ENCODE measurements around the gene IQSEC1. TPM values are rescaled to one million over a fixed set of nuclear protein-coding genes. Genes with fewer than 3 reads are reported as not detected.

IQSEC1 gene
- total RNA-seq, 1 donor from 2014 or later = 37.2 TPM

DNA sequence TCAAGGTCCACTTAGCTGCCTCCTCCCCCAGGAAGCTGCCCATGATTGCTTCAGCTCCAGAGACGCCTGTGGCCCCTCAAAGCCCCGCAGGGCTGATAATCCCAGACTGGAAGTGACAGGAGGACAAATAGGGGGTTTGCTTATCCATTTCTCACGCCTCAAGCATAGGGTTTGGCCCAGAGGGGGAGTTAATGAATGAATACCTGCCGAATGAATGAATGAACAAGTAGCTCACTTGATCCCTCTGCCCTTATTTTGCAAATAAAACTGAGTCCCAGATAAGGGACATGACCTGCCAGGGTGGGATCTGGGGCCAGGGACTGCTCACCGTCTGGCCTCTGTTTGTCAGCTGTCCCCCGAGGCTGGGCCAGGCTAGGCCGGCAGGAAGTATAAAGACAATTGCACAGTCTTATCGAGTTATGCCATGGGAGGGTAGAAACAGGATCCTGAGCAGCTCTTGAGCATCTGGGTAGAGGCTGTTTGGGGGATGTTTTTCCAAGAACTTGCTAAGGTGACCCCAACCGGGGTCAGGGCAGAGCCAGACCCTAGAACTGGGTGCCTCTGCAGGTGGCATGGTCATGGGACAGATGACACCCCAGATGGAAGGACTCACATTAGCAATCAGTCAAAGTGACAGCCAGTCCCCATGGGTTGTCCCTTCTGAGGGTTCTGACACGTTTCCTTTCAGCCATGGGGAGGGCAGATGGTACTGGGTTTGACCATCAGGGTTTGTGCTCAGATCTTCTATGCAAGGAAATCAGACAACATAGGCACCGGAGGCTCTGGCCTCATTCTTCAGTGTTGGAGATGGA lies 45.0 kb downstream of the IQSEC1 start:
- H3K4me3 Mint-ChIP-seq (ENCODE audit: unreplicated experiment) = no peak overlapping the region
- peaks cover 3% of the 10 kb centered on the region for H3K36me3 Mint-ChIP-seq (ENCODE audit: low read depth)
- TF ChIP-seq, protein P1, sequence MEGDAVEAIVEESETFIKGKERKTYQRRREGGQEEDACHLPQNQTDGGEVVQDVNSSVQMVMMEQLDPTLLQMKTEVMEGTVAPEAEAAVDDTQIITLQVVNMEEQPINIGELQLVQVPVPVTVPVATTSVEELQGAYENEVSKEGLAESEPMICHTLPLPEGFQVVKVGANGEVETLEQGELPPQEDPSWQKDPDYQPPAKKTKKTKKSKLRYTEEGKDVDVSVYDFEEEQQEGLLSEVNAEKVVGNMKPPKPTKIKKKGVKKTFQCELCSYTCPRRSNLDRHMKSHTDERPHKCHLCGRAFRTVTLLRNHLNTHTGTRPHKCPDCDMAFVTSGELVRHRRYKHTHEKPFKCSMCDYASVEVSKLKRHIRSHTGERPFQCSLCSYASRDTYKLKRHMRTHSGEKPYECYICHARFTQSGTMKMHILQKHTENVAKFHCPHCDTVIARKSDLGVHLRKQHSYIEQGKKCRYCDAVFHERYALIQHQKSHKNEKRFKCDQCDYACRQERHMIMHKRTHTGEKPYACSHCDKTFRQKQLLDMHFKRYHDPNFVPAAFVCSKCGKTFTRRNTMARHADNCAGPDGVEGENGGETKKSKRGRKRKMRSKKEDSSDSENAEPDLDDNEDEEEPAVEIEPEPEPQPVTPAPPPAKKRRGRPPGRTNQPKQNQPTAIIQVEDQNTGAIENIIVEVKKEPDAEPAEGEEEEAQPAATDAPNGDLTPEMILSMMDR (IDR thresholded peaks at IDR 0.05) = no peak

DNA sequence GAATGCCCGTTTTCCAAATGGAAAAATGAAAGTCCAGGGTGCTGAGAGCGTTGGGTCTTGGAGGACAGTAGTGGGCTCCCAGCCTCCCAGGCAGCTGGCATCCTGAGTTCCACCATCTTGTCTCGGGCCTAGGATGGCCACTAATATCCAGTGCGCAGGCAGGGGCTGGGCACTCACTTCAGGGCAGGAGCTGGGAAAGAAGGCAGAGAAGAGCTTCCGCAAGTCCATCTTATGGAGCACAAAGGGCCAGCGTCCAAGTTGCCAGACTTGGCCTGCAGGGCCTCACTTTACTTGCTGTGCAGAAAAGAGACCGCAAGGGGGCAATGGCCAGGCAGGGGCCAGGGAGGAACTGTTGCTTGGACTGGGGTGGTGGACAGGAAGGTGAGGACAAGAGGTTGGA lies 46.1 kb downstream of the IQSEC1 start:
- H3K36me3 Mint-ChIP-seq (ENCODE audit: low read depth) = peaks cover 3% of the 10 kb centered on the region
- DNase-seq (ENCODE audit: low spot score) = no peak
- TF ChIP-seq, protein P1 (IDR thresholded peaks at IDR 0.05) = peak; percentile 34
- H3K4me1 Mint-ChIP-seq (ENCODE audit: low read depth) = peaks cover 33% of the 10 kb centered on the region
- no peaks in the 10 kb centered on the region for H3K9me3 Mint-ChIP-seq (ENCODE audit: low read depth)
- H3K4me3 Mint-ChIP-seq (ENCODE audit: unreplicated experiment) = no peak overlapping the region
- peaks cover 5% of the 10 kb centered on the region for H3K27me3 Mint-ChIP-seq (ENCODE audit: low read depth)
- no peak overlapping the region for H3K27ac Mint-ChIP-seq (ENCODE audit: unreplicated experiment)

More for the DNA sequence above, 45.0 kb downstream of the IQSEC1 start:
- Mint-ChIP-seq H3K27ac (ENCODE audit: unreplicated experiment) (no peak overlapping the region), H3K9me3 (ENCODE audit: low read depth) (no peaks in the 10 kb centered on the region), H3K27me3 (ENCODE audit: low read depth) (peaks cover 5% of the 10 kb centered on the region), H3K4me1 (ENCODE audit: low read depth) (peaks cover 23% of the 10 kb centered on the region)
- DNase-seq (ENCODE audit: low spot score) = no peak

DNA sequence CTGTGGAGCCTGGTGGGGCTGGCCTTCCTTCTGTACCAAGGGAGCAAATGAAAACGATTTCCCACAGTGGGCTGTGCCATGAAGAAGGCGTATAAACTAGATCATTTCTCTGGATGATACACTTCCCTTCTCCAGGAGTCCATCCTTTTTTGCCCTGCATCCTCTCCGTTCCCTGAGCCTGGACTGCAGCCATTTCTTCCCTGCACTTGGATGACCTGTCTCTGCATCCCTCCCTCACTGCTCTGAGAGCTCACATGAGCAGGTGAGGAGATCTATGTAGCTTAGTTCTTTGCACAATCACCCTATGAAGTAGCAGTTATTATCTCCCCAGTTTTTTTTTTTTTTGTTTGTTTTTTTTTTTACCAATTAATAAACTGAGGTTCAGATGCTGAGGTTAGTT lies 46.7 kb downstream of the IQSEC1 start:
- TF ChIP-seq, protein P1 (IDR thresholded peaks at IDR 0.05) = no peak
- Mint-ChIP-seq H3K36me3 (ENCODE audit: low read depth) (peaks cover 3% of the 10 kb centered on the region), H3K4me3 (ENCODE audit: unreplicated experiment) (no peak overlapping the region), H3K27me3 (ENCODE audit: low read depth) (peaks cover 5% of the 10 kb centered on the region), H3K9me3 (ENCODE audit: low read depth) (no peaks in the 10 kb centered on the region), H3K4me1 (ENCODE audit: low read depth) (peaks cover 40% of the 10 kb centered on the region), H3K27ac (ENCODE audit: unreplicated experiment) (no peak overlapping the region)
- DNase-seq (ENCODE audit: low spot score) = no peak

DNA sequence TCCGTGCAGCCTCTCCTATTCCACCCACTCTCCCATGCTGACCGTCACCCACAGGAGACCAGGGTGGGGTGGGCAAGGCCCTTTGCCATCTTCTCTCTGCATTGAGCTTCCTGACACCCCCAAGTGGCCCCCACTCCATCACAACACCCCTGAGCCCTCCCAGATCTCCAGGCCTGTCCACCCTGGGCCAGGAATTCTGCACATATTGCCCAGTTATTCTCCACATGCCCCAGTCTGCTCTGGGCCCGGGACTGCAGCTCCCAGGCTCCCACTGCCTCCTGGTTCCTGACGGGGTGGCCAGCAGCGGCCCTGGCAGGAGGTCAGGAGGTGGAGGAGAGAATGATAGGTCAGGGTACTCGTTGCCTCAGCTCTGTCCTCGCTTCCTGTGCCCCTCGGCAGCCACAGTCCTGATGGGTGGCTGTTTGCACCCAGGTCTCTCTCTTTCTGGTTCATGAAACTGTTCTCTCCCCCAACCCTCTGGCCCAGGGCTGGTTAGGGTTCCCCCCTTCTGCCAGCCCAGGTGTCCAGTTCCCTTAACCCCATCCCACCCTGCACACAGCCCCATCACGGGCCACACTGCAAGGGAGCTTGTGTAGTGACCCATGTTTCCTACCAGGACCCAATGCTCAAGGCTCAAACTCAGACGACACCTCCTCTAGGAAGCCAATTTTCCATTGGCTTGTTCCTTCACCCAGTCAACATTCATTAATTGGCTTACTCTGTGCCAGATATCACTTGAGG lies 47.3 kb downstream of the IQSEC1 start:
- H3K27ac Mint-ChIP-seq (ENCODE audit: unreplicated experiment) = peak overlapping the region; percentile 22
- H3K27me3 Mint-ChIP-seq (ENCODE audit: low read depth) = peaks cover 5% of the 10 kb centered on the region

DNA sequence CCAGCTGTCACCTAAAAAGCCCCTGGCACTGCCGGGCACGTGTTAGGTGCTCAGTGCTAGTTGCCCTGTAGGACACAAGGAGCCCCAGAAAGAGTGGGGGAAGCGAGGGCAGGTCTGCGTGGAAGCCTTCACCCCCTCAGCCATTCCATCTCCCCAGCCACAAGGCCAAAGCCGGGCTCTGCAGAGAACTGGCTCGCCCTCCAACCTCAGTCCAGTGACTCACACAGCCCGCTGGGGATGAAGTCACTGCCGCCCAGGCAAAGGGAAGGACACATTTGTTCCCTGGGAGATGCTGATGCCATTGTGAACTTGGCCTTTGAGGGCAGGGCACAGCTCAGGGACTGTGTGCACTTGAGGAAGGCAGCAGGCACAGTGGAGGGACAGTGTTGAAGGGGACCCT lies 48.1 kb downstream of the IQSEC1 start:
- H3K27me3 Mint-ChIP-seq (ENCODE audit: low read depth) = peaks cover 5% of the 10 kb centered on the region
- H3K9me3 Mint-ChIP-seq (ENCODE audit: low read depth) = no peaks in the 10 kb centered on the region
- H3K27ac Mint-ChIP-seq (ENCODE audit: unreplicated experiment) = peak overlapping the region; percentile 66
- H3K4me3 Mint-ChIP-seq (ENCODE audit: unreplicated experiment) = no peak overlapping the region
- peaks cover 3% of the 10 kb centered on the region for H3K36me3 Mint-ChIP-seq (ENCODE audit: low read depth)
- TF ChIP-seq, protein P1 (IDR thresholded peaks at IDR 0.05) = no peak
- H3K4me1 Mint-ChIP-seq (ENCODE audit: low read depth) = peaks cover 54% of the 10 kb centered on the region
- DNase-seq (ENCODE audit: low spot score) = peak; percentile 74

More for the DNA sequence above, 47.3 kb downstream of the IQSEC1 start:
- Mint-ChIP-seq H3K4me1 (ENCODE audit: low read depth) (peaks cover 45% of the 10 kb centered on the region), H3K36me3 (ENCODE audit: low read depth) (peaks cover 3% of the 10 kb centered on the region), H3K4me3 (ENCODE audit: unreplicated experiment) (no peak overlapping the region), H3K9me3 (ENCODE audit: low read depth) (no peaks in the 10 kb centered on the region)
- TF ChIP-seq, protein P1 (IDR thresholded peaks at IDR 0.05) = no peak
- DNase-seq (ENCODE audit: low spot score) = peak; percentile 50
